Body of pancreas (tissue), 4 donors: Measurements from ENCODE around the gene EHBP1L1.
"Not testable (repeated sequence)": the region's sequence is repeated elsewhere in the genome, so short reads cannot be mapped to it uniquely, and the experiment has no call there.

Experiments
- CTCF ChIP-seq, 7 experiments: fragments of 450-650 bp in 4 of 7; fragments of 200-600 bp in 3 of 7; sonication (generic) in 3 of 7; IDR thresholded peaks; one replicate each; pipeline ENCODE4 v1.5.1; 2016 to 2019; ENCODE audit warnings: antibody characterized with exemption in 7 of 7
- POLR2A ChIP-seq, 3 donors: fragments of 450-650 bp; IDR thresholded peaks; one replicate each; pipeline ENCODE4 v1.6.1; 2016; ENCODE audit warnings: antibody characterized with exemption in 3 of 3, mild to moderate bottlenecking in 2 of 3

- TF ChIP-seq POLR2A, CTCF (IDR thresholded peaks at IDR 0.05): not testable (repeated sequence)
These were observed 63.4 kb downstream of the EHBP1L1 start for GRCh38 chr11:65639228-65639597.
